HG02571 (cell line): ENCODE measurements around the gene METTL13.
A peak's percentile ranks its signal among the peaks of the same experiment; 100 is the strongest.

Experiments
- ATAC-seq: cut with Tn5 transposase; IDR thresholded peaks from one replicate; pipeline ENCODE4 v1.9.1; 2021; ENCODE audit warnings: mild to moderate bottlenecking, moderate library complexity; ENCODE audit not compliant: unreplicated experiment

Gene METTL13, protein sequence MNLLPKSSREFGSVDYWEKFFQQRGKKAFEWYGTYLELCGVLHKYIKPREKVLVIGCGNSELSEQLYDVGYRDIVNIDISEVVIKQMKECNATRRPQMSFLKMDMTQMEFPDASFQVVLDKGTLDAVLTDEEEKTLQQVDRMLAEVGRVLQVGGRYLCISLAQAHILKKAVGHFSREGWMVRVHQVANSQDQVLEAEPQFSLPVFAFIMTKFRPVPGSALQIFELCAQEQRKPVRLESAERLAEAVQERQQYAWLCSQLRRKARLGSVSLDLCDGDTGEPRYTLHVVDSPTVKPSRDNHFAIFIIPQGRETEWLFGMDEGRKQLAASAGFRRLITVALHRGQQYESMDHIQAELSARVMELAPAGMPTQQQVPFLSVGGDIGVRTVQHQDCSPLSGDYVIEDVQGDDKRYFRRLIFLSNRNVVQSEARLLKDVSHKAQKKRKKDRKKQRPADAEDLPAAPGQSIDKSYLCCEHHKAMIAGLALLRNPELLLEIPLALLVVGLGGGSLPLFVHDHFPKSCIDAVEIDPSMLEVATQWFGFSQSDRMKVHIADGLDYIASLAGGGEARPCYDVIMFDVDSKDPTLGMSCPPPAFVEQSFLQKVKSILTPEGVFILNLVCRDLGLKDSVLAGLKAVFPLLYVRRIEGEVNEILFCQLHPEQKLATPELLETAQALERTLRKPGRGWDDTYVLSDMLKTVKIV

GRCh38 chr1:171781176-171781875 is at the start of gene METTL13:
Gene METTL13, plus strand, starts transcription at chr1:171781660. Its CDS starts 308 bp downstream, at chr1:171781968.
- ATAC-seq: peak; percentile 98

- ATAC-seq: no peak
These were observed 45.3 kb upstream of the METTL13 start for GRCh38 chr1:171736196-171736595.

GRCh38 chr1:171738911-171739310 is 42.5 kb upstream of the METTL13 start:
- no peak for ATAC-seq

DNA sequence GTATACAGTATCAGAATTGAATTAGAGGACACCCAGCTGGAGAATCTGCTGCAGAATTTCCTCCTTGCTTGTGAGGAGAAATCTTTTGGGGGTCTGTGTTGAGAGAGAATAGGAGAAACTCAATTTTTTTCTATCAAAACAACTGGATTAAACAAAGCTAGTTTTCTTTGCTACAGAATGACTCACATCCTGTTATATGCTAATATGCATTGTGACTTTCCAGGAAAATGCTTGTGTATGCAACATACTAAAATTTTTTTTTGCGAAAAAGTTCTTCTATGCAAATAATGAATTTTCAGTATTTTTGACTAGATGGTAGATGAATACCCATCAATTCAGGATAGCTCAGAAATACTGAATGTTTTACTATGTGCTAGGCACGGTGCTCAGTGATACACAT is 41.8 kb upstream of the METTL13 start:
- ATAC-seq: no peak

- no peak for ATAC-seq
These were observed 41.0 kb upstream of the METTL13 start for GRCh38 chr1:171740356-171740863.

DNA sequence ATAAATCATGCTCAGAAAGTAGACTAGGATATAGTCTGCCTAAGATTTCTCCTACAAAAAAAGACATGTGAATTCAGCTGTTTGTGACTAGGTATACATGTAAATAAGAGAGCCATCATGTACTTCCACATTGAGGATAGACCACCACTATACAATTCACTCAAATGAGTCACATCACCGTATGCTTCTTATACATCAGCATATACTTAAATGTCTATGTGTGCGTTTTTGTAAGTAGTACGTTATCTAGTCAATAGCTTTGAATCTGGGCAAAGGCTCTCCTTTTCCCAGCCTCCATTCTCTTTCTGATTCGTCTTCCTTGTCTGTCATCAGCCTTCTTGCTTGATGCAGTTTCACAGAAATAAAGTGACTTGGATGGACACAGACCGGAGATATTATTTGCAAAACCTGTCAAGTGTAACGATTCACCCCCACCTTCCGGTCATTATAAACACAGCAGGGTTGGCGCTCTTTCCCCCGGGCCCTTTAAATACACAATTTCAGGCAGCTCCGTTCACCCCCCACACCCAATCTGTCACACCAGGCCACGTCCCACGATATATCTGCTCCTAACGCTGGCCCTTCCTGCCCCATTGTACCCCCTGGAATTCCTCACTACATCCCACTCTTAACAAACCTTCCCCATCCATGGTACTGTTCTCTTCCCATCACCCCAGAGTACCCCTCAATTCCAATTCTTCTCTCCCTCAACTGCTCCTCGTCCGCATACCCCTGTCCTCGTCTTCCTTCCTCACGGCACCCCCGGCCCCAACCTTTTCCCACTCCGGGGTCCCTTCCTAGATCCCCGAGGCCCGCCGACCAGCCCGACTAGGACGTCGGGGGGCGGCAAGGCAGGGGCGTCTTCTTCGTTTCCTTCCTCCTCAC is 40.2 kb upstream of the METTL13 start:
- peak; percentile 31 for ATAC-seq

DNA sequence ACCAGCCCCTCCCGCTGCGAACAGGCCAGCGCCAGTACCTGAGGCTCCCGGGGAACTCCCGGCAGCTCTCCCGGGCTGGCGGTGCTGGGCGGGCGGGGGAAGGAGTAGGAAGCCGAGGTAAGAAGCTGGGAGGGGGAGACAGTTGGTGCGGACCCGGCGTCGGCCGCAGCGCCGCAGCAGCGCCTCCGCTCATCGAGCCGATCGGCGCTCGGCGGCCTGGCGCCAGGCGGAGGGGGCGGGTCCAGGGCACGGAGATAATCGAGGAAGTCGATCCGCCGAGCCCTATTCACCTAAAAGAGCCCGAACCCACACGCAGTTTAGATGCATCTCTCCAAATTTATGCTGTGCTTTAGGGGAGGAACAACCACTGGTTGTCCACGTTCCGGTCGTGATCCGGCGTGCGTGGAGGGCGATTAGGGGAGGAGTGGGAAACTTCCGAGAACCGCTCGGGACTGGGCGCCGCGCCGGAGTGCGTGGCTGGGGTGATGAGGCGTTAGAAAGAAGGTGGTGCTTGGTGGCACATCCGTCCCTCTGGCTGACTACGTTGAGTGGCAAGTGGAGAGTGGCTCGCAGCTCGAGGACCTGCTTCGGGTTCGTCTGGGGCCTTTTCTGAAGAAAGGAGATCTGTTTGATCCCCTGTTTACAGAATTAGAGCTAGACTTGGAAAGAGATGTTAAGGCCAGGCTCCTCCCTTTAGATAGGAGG is 39.4 kb upstream of the METTL13 start, which contains the start of gene VAMP4:
TSS of gene VAMP4 (minus strand) at position 194 of the 705 bp plus-strand sequence. CDS start 3,651 bp downstream, outside the sequence.
- peak; percentile 95 for ATAC-seq

DNA sequence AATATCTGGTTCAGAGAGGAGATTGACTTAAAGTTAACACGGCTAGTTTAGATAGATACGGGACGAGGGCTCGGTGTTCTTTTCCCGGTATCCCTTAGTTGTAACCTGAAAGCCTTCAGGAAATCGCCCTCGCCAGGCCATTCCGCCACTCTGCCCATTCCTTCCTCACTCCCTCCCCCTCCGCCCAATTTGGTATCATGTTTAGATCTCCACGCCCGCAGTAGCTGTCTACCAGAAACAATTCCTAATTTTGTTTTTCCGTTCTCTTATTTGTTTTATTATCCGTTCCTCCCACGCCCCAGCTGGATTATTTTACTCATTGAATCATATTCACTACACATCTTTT is 38.9 kb upstream of the METTL13 start:
- ATAC-seq: peak; percentile 18

GRCh38 chr1:171743081-171743870 is 38.2 kb upstream of the METTL13 start:
- no peak for ATAC-seq

DNA sequence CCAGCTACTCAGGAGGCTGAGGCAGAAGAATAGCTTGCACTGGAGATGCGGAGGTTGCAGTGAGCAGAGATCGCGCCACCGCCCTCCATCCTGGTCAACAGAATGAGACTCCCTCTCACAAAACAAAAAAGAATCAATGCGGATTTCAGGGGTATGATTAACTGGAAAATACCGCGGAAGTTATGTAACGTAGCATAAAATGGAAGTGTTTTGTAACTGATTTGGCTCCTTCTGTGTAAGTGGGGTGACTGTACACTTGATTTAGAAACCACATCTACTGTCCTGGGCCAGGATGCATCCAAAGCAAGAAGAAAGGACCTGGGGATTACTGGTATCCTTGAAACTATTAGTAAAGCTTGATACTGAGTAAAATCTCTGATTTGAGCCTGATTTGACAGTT is 36.5 kb upstream of the METTL13 start:
- ATAC-seq: no peak

GRCh38 chr1:171748651-171749050 is 32.8 kb upstream of the METTL13 start:
- ATAC-seq: no peak

DNA sequence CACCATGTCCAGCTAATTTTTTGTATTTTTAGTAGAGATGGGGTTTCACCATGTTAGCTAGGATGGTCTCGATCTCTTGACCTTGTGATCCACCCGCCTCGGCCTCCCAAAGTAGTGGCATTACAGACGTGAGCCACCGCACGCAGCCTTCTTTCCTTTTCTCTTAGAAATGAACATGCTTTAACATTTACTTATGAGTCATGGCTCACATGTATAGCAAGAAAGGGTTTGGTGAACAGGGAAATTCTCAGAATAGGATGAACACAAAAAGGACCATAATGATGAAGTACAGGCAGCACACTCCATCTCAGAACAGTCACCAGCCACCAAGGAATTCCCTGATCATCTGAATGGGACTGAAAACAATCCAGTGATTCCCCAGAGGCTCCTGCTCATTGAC is 30.2 kb upstream of the METTL13 start:
- ATAC-seq: no peak

DNA sequence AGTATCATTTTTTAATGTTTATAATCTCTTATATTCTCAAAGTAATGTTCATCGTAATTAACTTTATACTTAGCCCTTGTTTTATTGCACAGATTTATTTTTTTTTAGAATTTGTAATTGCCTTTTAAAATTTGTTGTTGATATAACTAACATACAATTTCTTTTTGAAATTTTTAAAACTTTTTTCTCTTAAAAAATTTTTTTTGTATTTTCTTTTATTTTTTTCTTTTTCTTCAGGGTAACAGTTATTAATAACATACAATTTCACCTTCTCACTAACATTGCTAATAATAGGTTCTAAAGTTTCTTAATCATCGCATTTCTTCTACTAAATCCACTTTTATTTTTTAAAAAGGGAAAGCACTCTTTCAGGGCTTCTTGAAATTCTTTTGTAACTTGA is 28.3 kb upstream of the METTL13 start:
- no peak for ATAC-seq

GRCh38 chr1:171753685-171754352 is 27.6 kb upstream of the METTL13 start:
- no peak for ATAC-seq

DNA sequence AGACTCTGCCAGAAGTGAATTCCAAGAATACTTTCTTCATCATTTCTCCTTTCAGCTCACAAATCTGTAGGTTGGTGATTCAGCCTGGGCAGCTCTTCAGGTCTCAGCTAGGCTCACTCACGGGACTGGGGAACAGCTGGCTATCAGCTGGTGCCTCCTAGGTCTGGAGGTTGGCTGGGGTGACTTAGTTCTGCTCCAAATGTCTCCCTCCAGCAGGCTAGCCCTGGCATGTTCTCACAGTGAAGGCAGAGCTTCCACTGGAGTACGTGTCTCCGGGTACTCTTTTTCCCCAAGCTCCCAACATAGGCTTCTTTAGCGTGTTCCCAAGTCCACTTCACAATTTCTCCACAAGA is 27.1 kb upstream of the METTL13 start:
- ATAC-seq: no peak

DNA sequence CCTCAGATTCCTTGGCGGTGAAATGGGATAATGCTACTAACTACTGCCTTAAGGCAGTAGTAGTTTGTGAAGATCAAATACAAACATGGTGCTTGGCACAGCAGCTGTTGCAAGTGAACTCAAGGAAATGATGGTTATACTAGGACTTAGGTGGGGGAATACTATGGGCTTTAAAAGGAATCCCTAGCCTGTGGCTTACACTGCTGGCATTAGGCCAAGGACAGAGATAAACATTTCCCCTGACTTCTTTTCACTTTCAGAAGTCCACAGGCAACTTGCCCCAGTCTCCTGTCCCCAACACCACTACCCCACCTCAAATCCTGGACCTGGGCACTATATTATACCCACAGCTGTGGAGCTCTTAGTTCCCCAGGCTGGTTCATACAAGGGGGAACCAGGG is 26.5 kb upstream of the METTL13 start:
- no peak for ATAC-seq

- no peak for ATAC-seq
These were observed 24.6 kb upstream of the METTL13 start for GRCh38 chr1:171756856-171757255.

DNA sequence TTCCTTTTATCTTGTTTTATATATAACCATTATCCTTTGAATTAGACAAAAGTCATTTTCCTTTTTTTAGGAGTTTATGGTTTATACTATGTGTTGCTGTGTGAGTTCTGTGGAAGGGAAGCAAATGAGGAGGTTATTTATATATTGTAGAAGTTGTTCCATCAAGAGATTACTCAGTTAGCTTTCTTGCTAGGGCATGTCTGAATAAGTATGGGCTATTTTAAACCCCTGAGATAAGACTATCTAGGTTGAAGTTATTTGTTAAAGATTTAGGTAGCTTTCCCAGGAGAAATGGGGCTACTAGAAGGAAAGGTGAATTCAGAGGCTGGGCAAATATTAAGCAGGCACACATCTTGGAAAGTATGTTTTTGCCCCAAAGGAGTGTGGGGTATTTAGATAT is 23.4 kb upstream of the METTL13 start:
- ATAC-seq: no peak

GRCh38 chr1:171762143-171762563 is 19.3 kb upstream of the METTL13 start:
- ATAC-seq: no peak
